OCI-LY7 (cell line): ENCODE results near the gene TMEM181.

ENCODE experiments used
- CTCF ChIP-seq: fragments of 200-600 bp; sonication (generic); conservative IDR thresholded peaks from 2 replicates; pipeline ENCODE4 v1.5.1; 2014; ENCODE audit warnings: mild to moderate bottlenecking, antibody characterized with exemption, low read length, moderate library complexity, mixed read lengths
- EZH2phosphoT487 ChIP-seq: fragments of 200-600 bp; sonication (generic); IDR thresholded peaks from 2 replicates; pipeline ENCODE4 v1.6.1; 2018; ENCODE audit warnings: low read depth, borderline replicate concordance, mild to moderate bottlenecking, mixed run types, antibody characterized with exemption, low read length, moderate library complexity, mixed read lengths

GRCh38 chr6:158629367-158630221 is 69.7 kb downstream of the TMEM181 start:
- TF ChIP-seq CTCF, result peak; percentile 63
- TF ChIP-seq EZH2phosphoT487, result no peak
